Pancreas (tissue), 10 donors: Measurements from ENCODE around the gene IL1R1. TPM values are rescaled to one million over a fixed set of nuclear protein-coding genes. Genes with fewer than 3 reads are reported as not detected.

Experiments used
- ATAC-seq, 4 donors: fragments of 200-7000 bp; cut with Tn5 transposase; one replicate each; pipeline versions ENCODE4 v1.8.0 to v1.9.1; 2020; ENCODE audit warnings: mild to moderate bottlenecking in 4 of 4, moderate library complexity in 4 of 4
- DNase-seq, 6 donors: peaks; one replicate each; pipeline ENCODE4 v3.0.0-alpha.2; 2020
- FAIRE-seq: peaks from 2 replicates; lab custom pipeline; 2012; peaks lifted over from hg19 to GRCh38; lab: Jason Lieb, UNC
- H3K27ac ChIP-seq, 4 donors: fragments of 200-600 bp; sonication (generic); 1 replicate in 3 of 4; 2 replicates in 1 of 4; pipeline versions ENCODE4 v1.5.0 to v1.8.0; 2020
- H3K27me3 ChIP-seq, 4 donors: fragments of 200-600 bp; one replicate each; pipeline ENCODE4 v1.8.0; 2021
- H3K36me3 ChIP-seq, 3 donors: fragments of 200-600 bp; sonication (generic) in 1 of 3; one replicate each; pipeline versions ENCODE4 v1.5.0 to v1.8.0; 2020 to 2021
- H3K4me1 ChIP-seq, 3 donors: fragments of 200-600 bp; one replicate each; pipeline ENCODE4 v1.8.0; 2021
- H3K4me3 ChIP-seq, 4 donors: fragments of 200-600 bp; sonication (generic) in 2 of 4; one replicate each; pipeline versions ENCODE4 v1.5.0 to v1.8.0; 2020 to 2021
- H3K9me3 ChIP-seq, 4 donors: fragments of 200-600 bp; one replicate each; pipeline ENCODE4 v1.8.0; 2021
- CTCF ChIP-seq, 4 donors: fragments of 200-600 bp; sonication (generic) in 3 of 4; IDR thresholded peaks; one replicate each; pipeline versions ENCODE4 v1.5.0 to v1.8.0; 2021; ENCODE audit warnings: antibody characterized with exemption in 4 of 4
- WGBS, 2 donors: extraction: QIAGEN DNeasy Blood & Tissue Kit; methylation state at CpG; one replicate each; pipeline ENCODE4 v1.1.7; 2013; 5-methylcytosine and 5-hydroxymethylcytosine counted together
- intact Hi-C, 3 donors: fragments of 100-400 bp; cut with DNase I; formaldehyde crosslinking; loops; one replicate each; pipeline versions ENCODE4 v1.11.1 to v1.14.2; 2022
- polyA plus RNA-seq, 2 donors: library from polyadenylated mRNA; stranded (reverse); fragments of 200-250 nt; gene quantifications; one replicate each; pipeline ENCODE4 v1.2.3, GENCODE V29; 2013
- total RNA-seq, 6 donors: library from RNA; stranded (reverse); fragmentation: NEBNext Ultra II Directional in 4 of 6; extraction: Animal tissue kit (Norgen Biotek cat#: 25700) in 4 of 6; gene quantifications; one replicate each; pipeline versions ENCODE4 v1.2.1 to v1.2.4, GENCODE V29; 2021 to 2023
- donor health status: healthy with polysubstance abuse.
- donor health status: DM: no; HTN: no; CAD: no; lungs with moderate emphysema.
- donor health status: DM: no; HTN: no; CAD: no.
- donor health status: control.
- donor health status: control.
- donor health status: Bipolar disorder and iron deficiency.
- donor health status: DM: yes; HTN: yes; CAD: no.
- donor health status: DM: no; HTN: no; CAD: no.
- donor health status: DM: no; HTN: no; CAD: no.
- donor health status: DM: yes; HTN: yes; CAD: no.

IL1R1 gene
- total and polyA plus RNA-seq, 8 donors: 17.1 to 74.5 (median 26.8) TPM

DNA sequence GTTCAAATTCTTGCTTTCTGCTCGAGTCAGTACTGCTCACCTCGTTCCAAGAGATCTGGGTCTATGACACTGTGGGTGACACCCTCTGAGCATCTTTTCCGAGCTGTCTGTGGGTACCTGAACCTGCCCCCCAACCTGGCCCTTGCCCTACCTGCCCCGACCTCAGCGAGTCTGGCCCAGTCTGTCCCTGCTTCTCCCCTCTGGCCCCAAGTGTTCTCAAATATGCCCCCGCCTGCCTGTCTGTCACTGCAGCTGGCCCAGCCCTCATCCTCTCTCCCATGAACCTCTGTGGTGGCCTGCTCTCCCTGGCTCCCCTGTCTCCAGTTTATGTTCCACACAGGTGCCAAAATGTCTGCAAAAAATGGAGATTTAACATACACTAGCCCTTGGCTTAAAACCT, 11.8 kb downstream of the IL1R1 start:
- Histone ChIP-seq H3K4me3 (no peak overlapping the region), H3K36me3 (peaks cover 0 to 5% (median 0%) of the 10 kb centered on the region in 3 donors), H3K27ac (peak overlapping the region; percentile 11 to 80 (median 50)), H3K4me1 (peaks cover 26 to 39% (median 33%) of the 10 kb centered on the region in 3 donors), H3K27me3 (no peaks in the 10 kb centered on the region), H3K9me3 (no peaks in the 10 kb centered on the region)
- DNase-seq (no peak), FAIRE-seq (no peak), ATAC-seq (no peak)
- intact Hi-C loops: no loop called here
- WGBS, 2 donors: 83% methylated on average over 6 of the region's 6 CpGs
- TF ChIP-seq CTCF (IDR thresholded peaks at IDR 0.05): no peak

- FAIRE-seq (no peak), DNase-seq (no peak), ATAC-seq (peak in 3 of 4 donors; percentile 15 to 44 (median 37))
- H3K27me3 ChIP-seq: no peaks in the 10 kb centered on the region
- peaks cover 0 to 5% (median 0%) of the 10 kb centered on the region in 3 donors for H3K36me3 ChIP-seq
- TF ChIP-seq CTCF (IDR thresholded peaks at IDR 0.05): no peak
- no peaks in the 10 kb centered on the region for H3K9me3 ChIP-seq
- intact Hi-C loops: no loop called here
- peak overlapping the region; percentile 22 to 80 (median 53) for H3K27ac ChIP-seq
- no peak overlapping the region for H3K4me3 ChIP-seq
- WGBS, 2 donors: 48 to 50% methylated on average over 7 of the region's 7 CpGs
- peaks cover 25 to 32% (median 26%) of the 10 kb centered on the region in 3 donors for H3K4me1 ChIP-seq
Measured at GRCh38 chr2:102154946-102155702, 12.6 kb downstream of the IL1R1 start.

GRCh38 chr2:102155703-102156515, 13.4 kb downstream of the IL1R1 start:
- DNase-seq: peak in 1 of 6 donors; percentile 37
- Histone ChIP-seq H3K36me3 (peaks cover 0 to 5% (median 0%) of the 10 kb centered on the region in 3 donors), H3K9me3 (no peaks in the 10 kb centered on the region), H3K4me3 (no peak overlapping the region), H3K27ac (peak overlapping the region; percentile 22 to 80 (median 53)), H3K27me3 (no peaks in the 10 kb centered on the region), H3K4me1 (peaks cover 26 to 32% (median 32%) of the 10 kb centered on the region in 3 donors)
- intact Hi-C loops: no loop called here
- no peak for TF ChIP-seq CTCF (IDR thresholded peaks at IDR 0.05)
- WGBS, 2 donors: 16 to 17% methylated on average over 6 of the region's 6 CpGs
- no peak for FAIRE-seq
- peak; percentile 62 to 80 (median 76) for ATAC-seq

DNA sequence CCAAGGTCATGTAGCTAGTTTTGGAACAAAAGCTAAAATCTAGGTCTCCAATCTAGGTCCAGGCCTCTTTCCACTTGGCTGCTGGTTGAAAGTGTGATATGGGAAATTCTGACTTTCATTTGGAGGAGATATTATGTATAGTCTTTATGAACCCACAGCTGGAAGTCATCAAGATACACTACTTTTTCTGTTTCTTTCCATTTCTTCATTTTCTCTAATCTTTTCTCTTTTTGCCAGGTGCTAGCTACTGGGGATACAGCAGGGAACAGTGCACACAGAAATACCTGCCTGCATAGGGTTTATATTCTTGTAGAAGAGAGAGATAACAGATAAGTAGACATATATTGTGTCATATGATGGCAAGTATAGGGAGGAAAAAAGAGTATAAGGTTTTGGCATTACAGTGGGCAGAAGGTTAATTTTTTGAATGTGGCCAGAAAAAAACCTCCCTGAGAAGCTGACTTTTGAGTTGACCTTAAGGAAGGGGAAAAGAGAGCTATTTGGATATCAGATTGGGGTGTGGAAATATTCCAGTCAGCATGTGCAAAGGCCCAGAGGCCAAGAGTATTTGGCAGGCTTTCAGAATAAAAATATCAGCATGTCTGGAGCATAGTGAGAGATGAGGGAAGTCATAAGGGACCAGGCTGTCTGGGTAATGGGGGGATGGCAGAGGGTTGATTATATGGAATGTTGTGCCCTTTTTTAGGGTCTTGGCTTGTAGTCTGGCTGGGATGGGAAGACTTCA, 15.6 kb downstream of the IL1R1 start:
- Histone ChIP-seq H3K4me1 (peaks cover 38 to 47% (median 43%) of the 10 kb centered on the region in 3 donors), H3K36me3 (peaks cover 0 to 5% (median 0%) of the 10 kb centered on the region in 3 donors), H3K9me3 (no peaks in the 10 kb centered on the region), H3K27ac (no peak overlapping the region), H3K27me3 (no peaks in the 10 kb centered on the region), H3K4me3 (no peak overlapping the region)
- intact Hi-C loops: no loop called here
- FAIRE-seq (no peak), DNase-seq (no peak), ATAC-seq (no peak)
- no peak for TF ChIP-seq CTCF (IDR thresholded peaks at IDR 0.05)
